Activated CD8-positive, alpha-beta T cell treated with anti-CD3 and anti-CD28 coated beads, Interleukin-2, amount 10 ng/mL, durations not matched to agents 7 days and 5 days (primary cell): ENCODE measurements around the gene KIF2A. TPM values are rescaled to one million over a fixed set of nuclear protein-coding genes. Genes with fewer than 3 reads are reported as not detected.
"Not testable (repeated sequence)": the region's sequence is repeated elsewhere in the genome, so short reads cannot be mapped to it uniquely, and the experiment has no call there.

Experiments used
- ATAC-seq: fragments of 150-1000 bp; cut with Tn5 transposase; one replicate; pipeline ENCODE4 v1.10.0; 2021; ENCODE audit warnings: moderate library complexity
- CTCF ChIA-PET: fragments of 350-600 bp; sonication (Branson Sonifier 250); formaldehyde crosslinking; loops from one replicate; lab custom pipeline; 2021; ENCODE audit warnings: antibody characterized with exemption; lab: Charles Lee
- POLR2A ChIA-PET: fragments of 350-600 bp; sonication (Branson Sonifier 250); formaldehyde crosslinking; loops from one replicate; lab custom pipeline; 2021; ENCODE audit warnings: antibody characterized with exemption; lab: Charles Lee
- DNase-seq: peaks from one replicate; pipeline ENCODE4 v3.0.0-alpha.2; 2020
- H3K27ac Mint-ChIP-seq: one replicate; pipeline ENCODE4 v1.8.0; 2021; ENCODE audit warnings: mild to moderate bottlenecking, mixed read lengths
- H3K27me3 Mint-ChIP-seq: one replicate; pipeline ENCODE4 v1.8.0; 2021; ENCODE audit warnings: low read depth, mixed read lengths
- H3K36me3 Mint-ChIP-seq: one replicate; pipeline ENCODE4 v1.8.0; 2021; ENCODE audit warnings: low read depth, mixed read lengths
- H3K4me1 Mint-ChIP-seq: one replicate; pipeline ENCODE4 v1.8.0; 2021; ENCODE audit warnings: low read depth, mixed read lengths
- H3K4me3 Mint-ChIP-seq: one replicate; pipeline ENCODE4 v1.8.0; 2021; ENCODE audit warnings: mild to moderate bottlenecking, mixed read lengths
- H3K9me3 Mint-ChIP-seq: one replicate; pipeline ENCODE4 v1.8.0; 2022; ENCODE audit warnings: mixed read lengths; ENCODE audit not compliant: insufficient read depth
- total RNA-seq, 2 experiments: library from RNA; stranded (reverse); gene quantifications; one replicate each; pipeline ENCODE4 v1.2.3, GENCODE V29; 2021

The KIF2A gene
- total RNA-seq, 2 experiments from 2014 or later = 149 to 151 TPM

DNA sequence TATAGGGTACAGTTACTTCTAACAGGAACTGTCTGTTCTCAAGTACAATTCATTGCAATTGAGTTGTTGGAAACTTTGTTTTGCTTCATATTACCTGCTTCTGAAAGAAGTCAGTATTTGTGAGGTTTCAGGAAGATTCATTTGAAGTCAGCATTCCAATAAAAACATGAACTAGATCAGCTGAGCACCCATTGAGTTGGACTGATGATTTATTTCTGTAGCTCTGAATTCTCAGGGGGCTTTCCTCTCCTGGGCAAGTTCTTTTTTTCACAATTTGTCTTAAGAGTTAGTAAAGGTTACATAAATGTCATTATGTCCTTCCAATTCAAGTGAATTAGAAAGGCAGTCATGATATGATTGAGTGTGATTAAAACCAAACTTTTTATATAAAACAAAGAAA, 16.2 kb upstream of the KIF2A start:
- no peak overlapping the region for H3K27ac Mint-ChIP-seq
- peaks cover 78% of the 10 kb centered on the region for H3K4me1 Mint-ChIP-seq
- no peak overlapping the region for H3K4me3 Mint-ChIP-seq
- DNase-seq = no peak
- ChIA-PET POLR2A (interaction anchor here (1.1 kb wide), 1 partner anchor 16 kb away, joined by 3 read pairs; the partner anchor contains the start of gene KIF2A), CTCF (interaction anchor here (0.7 to 1.0 kb wide), 2 partner anchors 16 to 65 kb away, joined by 3 to 4 read pairs; partner anchors contain the start of gene KIF2A)
- peaks cover 36% of the 10 kb centered on the region for H3K9me3 Mint-ChIP-seq
- no peak for ATAC-seq
- no peaks in the 10 kb centered on the region for H3K27me3 Mint-ChIP-seq
- H3K36me3 Mint-ChIP-seq = peaks cover 79% of the 10 kb centered on the region

- CTCF ChIA-PET = interaction anchor here (0.7 to 2.0 kb wide), 15 partner anchors 10 to 104 kb away, joined by 3 to 8 read pairs (median 3); partner anchors contain the start of gene KIF2A
- POLR2A ChIA-PET = interaction anchor here (0.9 kb wide), 1 partner anchor 14 kb away, joined by 3 read pairs; the partner anchor contains the start of gene KIF2A
- Mint-ChIP-seq H3K4me1 (peaks cover 72% of the 10 kb centered on the region), H3K4me3 (peak overlapping the region; percentile 45), H3K36me3 (peaks cover 63% of the 10 kb centered on the region), H3K27ac (peak overlapping the region; percentile 83), H3K9me3 (peaks cover 21% of the 10 kb centered on the region)
- peak; percentile 87 for DNase-seq
- H3K27me3 Mint-ChIP-seq, ATAC-seq: not testable (repeated sequence)
Observed at GRCh38 chr5:62291829-62292228, 14.2 kb upstream of the KIF2A start.

DNA sequence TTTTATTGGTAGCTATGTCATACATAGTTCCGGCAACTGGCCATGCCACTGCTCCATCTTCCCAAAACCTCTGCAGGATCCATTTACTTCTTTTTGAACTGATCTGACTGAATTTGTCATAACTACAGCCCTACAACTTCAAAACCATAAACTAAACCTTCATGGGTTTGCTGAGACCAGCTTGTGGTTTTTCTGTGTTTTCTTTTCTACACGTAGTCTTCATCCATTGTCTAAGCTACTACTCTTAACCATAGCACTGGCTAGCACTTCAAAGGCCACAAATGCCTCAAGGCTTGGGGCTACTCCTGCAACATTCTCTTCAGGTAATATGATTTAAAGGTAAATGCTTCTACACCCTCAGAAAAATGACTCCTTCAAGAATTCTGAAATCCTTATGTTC, 9.0 kb upstream of the KIF2A start:
- POLR2A ChIA-PET = interaction anchor here (0.6 to 2.9 kb wide), 4 partner anchors 9 to 40 kb away, joined by 3 to 18 read pairs (median 6); partner anchors contain the start of gene KIF2A
- peak overlapping the region; percentile 61 for H3K27ac Mint-ChIP-seq
- peaks cover 33% of the 10 kb centered on the region for H3K36me3 Mint-ChIP-seq
- peak; percentile 74 for ATAC-seq
- H3K27me3 Mint-ChIP-seq = no peaks in the 10 kb centered on the region
- CTCF ChIA-PET = interaction anchor here (0.6 to 3.9 kb wide), 10 partner anchors 8 to 91 kb away, joined by 3 to 22 read pairs (median 4); partner anchors contain the start of gene KIF2A
- peaks cover 70% of the 10 kb centered on the region for H3K4me1 Mint-ChIP-seq
- DNase-seq = peak; percentile 68
- H3K9me3 Mint-ChIP-seq = peaks cover 8% of the 10 kb centered on the region
- H3K4me3 Mint-ChIP-seq = peak overlapping the region; percentile 60

DNA sequence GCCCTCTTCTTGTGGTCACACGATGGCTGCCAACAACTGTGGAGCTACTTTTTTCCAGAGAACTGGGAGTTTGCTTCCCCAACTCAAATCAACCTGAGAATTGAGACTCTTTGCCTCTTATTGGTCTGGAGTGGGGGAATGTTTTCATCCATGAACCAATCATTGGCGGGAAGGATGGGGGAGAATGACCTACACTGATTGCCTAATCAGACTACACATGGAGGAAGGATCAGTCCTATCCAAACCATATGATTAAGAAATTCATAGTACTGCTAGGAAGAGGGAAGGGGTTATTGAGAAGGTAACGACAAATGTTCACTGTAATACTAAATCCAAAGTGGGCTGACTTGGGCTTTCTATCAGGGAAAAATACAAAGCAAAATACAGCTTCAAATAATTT, 7.9 kb upstream of the KIF2A start:
- Mint-ChIP-seq H3K4me3 (no peak overlapping the region), H3K36me3 (peaks cover 22% of the 10 kb centered on the region), H3K27ac (no peak overlapping the region), H3K4me1 (peaks cover 62% of the 10 kb centered on the region), H3K9me3 (peaks cover under 1% of the 10 kb centered on the region), H3K27me3 (no peaks in the 10 kb centered on the region)
- POLR2A ChIA-PET = interaction anchor here (0.8 to 2.9 kb wide), 4 partner anchors 8 to 41 kb away, joined by 3 to 18 read pairs (median 4); partner anchors contain the start of gene KIF2A
- no peak for DNase-seq
- CTCF ChIA-PET = interaction anchor here (0.9 to 3.9 kb wide), 7 partner anchors 7 to 90 kb away, joined by 3 to 22 read pairs (median 15); partner anchors contain the start of gene KIF2A
- no peak for ATAC-seq

GRCh38 chr5:62299101-62299500, 6.9 kb upstream of the KIF2A start:
- DNase-seq (no peak), ATAC-seq (peak; percentile 6)
- Mint-ChIP-seq H3K4me3 (no peak overlapping the region), H3K4me1 (peaks cover 65% of the 10 kb centered on the region), H3K9me3 (no peaks in the 10 kb centered on the region), H3K27me3 (no peaks in the 10 kb centered on the region), H3K36me3 (peaks cover 17% of the 10 kb centered on the region), H3K27ac (peak overlapping the region; percentile 30)
- POLR2A ChIA-PET = interaction anchor here (1.4 kb wide), 1 partner anchor 14 kb away, joined by 5 read pairs; no protein-coding TSS in a partner anchor
- CTCF ChIA-PET = interaction anchor here (0.8 to 3.9 kb wide), 5 partner anchors 8 to 74 kb away, joined by 3 to 22 read pairs (median 4); no protein-coding TSS in a partner anchor

- H3K36me3 Mint-ChIP-seq = peaks cover 13% of the 10 kb centered on the region
- H3K4me3 Mint-ChIP-seq = peak overlapping the region; percentile 43
- POLR2A ChIA-PET = interaction anchor here (0.9 kb wide), 1 partner anchor 14 kb away, joined by 3 read pairs; no protein-coding TSS in a partner anchor
- CTCF ChIA-PET = interaction anchor here (0.7 to 1.5 kb wide), 5 partner anchors 8 to 104 kb away, joined by 3 to 4 read pairs (median 3); partner anchors contain the start of gene DIMT1
- no peaks in the 10 kb centered on the region for H3K27me3 Mint-ChIP-seq
- peak; percentile 60 for ATAC-seq
- DNase-seq = peak; percentile 59
- peak overlapping the region; percentile 87 for H3K27ac Mint-ChIP-seq
- no peaks in the 10 kb centered on the region for H3K9me3 Mint-ChIP-seq
- H3K4me1 Mint-ChIP-seq = peaks cover 63% of the 10 kb centered on the region
Observed at GRCh38 chr5:62299600-62299999, 6.4 kb upstream of the KIF2A start.

DNA sequence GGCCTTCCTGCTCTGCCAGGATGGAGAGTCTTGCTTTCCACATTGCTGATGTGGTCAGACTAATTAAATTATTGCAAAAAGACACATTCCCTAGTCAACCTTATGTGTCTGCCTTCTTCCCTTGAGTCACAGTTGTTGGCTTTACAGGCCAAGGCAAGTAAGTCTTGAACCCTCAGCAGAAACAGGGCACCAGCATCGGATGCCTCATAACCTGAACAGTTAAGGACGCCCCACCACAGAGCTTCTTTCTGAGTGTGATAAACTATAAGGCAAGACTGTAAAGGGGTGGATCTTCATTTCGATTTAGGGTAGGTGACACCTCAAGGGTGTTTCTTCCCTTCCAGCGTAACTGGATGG, 670 bp upstream of the KIF2A start:
- ATAC-seq (no peak), DNase-seq (no peak)
- Mint-ChIP-seq H3K27ac (peak overlapping the region; percentile 98), H3K4me1 (peaks cover 48% of the 10 kb centered on the region), H3K4me3 (peak overlapping the region; percentile 77), H3K36me3 (peaks cover 35% of the 10 kb centered on the region), H3K27me3 (no peaks in the 10 kb centered on the region), H3K9me3 (no peaks in the 10 kb centered on the region)
- POLR2A ChIA-PET = interaction anchor here (0.7 to 2.1 kb wide), 17 partner anchors 9 to 107 kb away, joined by 3 to 22 read pairs (median 5); partner anchors contain the start of genes DIMT1 and IPO11
- CTCF ChIA-PET = interaction anchor here (0.9 to 2.4 kb wide), 14 partner anchors 8 to 99 kb away, joined by 3 to 18 read pairs (median 4); partner anchors contain the start of gene DIMT1

DNA sequence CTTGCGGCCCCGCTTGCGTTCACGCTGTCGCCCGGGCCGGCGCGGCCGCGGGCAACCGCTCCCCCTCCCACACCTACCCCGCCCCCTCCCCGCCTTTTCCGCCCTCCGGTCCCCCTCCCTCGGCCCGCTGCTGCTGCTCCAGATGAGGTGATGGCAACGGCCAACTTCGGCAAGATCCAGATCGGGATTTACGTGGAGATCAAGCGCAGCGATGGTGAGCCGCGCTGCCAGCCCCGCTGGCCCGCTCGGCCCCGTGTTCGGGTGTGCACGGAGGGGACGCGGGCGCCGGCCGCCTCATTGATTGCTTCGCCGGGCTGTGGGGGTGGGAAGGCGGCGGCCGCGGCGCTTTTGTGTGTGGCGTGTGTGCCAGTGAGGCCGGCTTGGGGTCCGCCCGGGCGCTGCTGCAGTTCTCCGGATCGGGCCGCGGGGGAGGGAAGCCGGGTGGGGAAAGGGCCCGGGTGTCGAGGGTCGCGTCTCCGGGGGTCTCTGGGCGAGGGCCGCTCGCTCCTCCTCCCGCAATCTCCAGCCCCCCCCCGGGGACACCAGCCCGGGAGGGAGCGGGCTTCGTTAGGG, 403 bp downstream of the KIF2A start:
- no peaks in the 10 kb centered on the region for H3K27me3 Mint-ChIP-seq
- H3K27ac Mint-ChIP-seq = peak overlapping the region; percentile 100
- peak overlapping the region; percentile 100 for H3K4me3 Mint-ChIP-seq
- H3K4me1 Mint-ChIP-seq = peaks cover 54% of the 10 kb centered on the region
- CTCF ChIA-PET = interaction anchor here (0.8 to 2.4 kb wide), 13 partner anchors 9 to 98 kb away, joined by 3 to 18 read pairs (median 5); partner anchors contain the start of gene DIMT1
- DNase-seq (no peak), ATAC-seq (peak; percentile 20)
- H3K9me3 Mint-ChIP-seq = no peaks in the 10 kb centered on the region
- POLR2A ChIA-PET = interaction anchor here (0.6 to 2.1 kb wide), 17 partner anchors 10 to 98 kb away, joined by 3 to 22 read pairs (median 5); partner anchors contain the start of gene DIMT1
- peaks cover 46% of the 10 kb centered on the region for H3K36me3 Mint-ChIP-seq

- Mint-ChIP-seq H3K27ac (peak overlapping the region; percentile 100), H3K36me3 (peaks cover 50% of the 10 kb centered on the region), H3K4me1 (peaks cover 60% of the 10 kb centered on the region), H3K27me3 (no peaks in the 10 kb centered on the region), H3K4me3 (peak overlapping the region; percentile 100), H3K9me3 (no peaks in the 10 kb centered on the region)
- ATAC-seq (no peak), DNase-seq (peak; percentile 73)
- ChIA-PET CTCF (interaction anchor here (0.9 to 2.8 kb wide), 6 partner anchors 16 to 82 kb away, joined by 3 to 23 read pairs (median 5); no protein-coding TSS in a partner anchor), POLR2A (interaction anchor here (0.9 to 2.4 kb wide), 5 partner anchors 10 to 97 kb away, joined by 3 to 10 read pairs (median 4); partner anchors contain the start of gene DIMT1)
Observed at GRCh38 chr5:62306896-62307689, 1.1 kb downstream of the KIF2A start.

DNA sequence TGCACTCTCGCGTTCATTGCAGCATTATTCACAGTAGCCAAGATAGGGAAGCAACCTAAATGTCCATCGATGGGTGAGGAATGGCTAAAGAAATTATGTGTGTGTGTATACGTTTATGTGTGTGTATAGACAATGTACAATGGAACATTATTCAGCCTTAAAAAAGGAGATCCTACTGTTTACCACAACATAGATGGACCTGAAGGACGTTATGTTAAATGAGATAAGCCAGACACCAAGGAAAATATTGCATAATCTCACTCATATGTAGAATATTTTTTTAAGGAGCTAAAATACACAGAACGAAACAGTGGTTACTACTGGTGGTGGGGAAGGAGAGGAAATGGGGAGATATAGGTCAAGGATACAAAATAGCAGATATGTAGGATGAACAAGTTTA, 2.4 kb downstream of the KIF2A start:
- ChIA-PET POLR2A (interaction anchor here (0.7 to 2.4 kb wide), 6 partner anchors 9 to 95 kb away, joined by 3 to 10 read pairs (median 4); partner anchors contain the start of gene DIMT1), CTCF (interaction anchor here (0.5 to 2.8 kb wide), 11 partner anchors 9 to 85 kb away, joined by 3 to 23 read pairs (median 4); no protein-coding TSS in a partner anchor)
- DNase-seq (no peak), ATAC-seq (no peak)
- Mint-ChIP-seq H3K4me1 (peaks cover 68% of the 10 kb centered on the region), H3K27me3 (no peaks in the 10 kb centered on the region), H3K9me3 (no peaks in the 10 kb centered on the region), H3K27ac (peak overlapping the region; percentile 100), H3K36me3 (peaks cover 59% of the 10 kb centered on the region), H3K4me3 (peak overlapping the region; percentile 100)
